Measurements from ENCODE around the gene TMPRSS5.
"Not testable (repeated sequence)": the region's sequence is repeated elsewhere in the genome, so short reads cannot be mapped to it uniquely, and the experiment has no call there.

The TMPRSS5 gene

GRCh38 chr11:113705871-113706655 lies at the start of gene TMPRSS5:
Gene TMPRSS5, minus strand, starts transcription at chr11:113706308. Its CDS starts 84 bp downstream, at chr11:113706224.
- DNase-seq (ENCODE audit: low read depth) = no peak

- DNase-seq (ENCODE audit: low read depth) = no peak
These were observed 46.8 kb upstream of the TMPRSS5 start for GRCh38 chr11:113752932-113753331.

DNA sequence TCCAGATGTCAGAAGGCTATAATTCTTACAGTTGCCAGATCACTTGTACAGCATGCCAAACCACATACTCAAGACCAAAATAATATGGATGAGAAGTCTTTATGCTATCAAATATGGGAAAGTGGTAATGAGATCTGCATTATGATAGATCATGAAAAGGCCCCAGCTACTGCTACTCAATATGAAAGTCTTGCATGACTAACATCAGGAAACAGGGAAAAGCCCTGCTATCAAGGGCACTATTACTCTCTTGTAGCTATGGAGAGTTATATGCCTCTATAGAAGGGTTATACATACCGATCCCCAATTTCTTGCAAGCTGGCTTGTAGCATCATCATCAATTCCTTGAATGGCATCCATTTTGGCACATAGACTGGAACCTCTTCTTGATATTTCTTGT lies 30.2 kb upstream of the TMPRSS5 start:
- no peak for DNase-seq (ENCODE audit: low read depth)

DNA sequence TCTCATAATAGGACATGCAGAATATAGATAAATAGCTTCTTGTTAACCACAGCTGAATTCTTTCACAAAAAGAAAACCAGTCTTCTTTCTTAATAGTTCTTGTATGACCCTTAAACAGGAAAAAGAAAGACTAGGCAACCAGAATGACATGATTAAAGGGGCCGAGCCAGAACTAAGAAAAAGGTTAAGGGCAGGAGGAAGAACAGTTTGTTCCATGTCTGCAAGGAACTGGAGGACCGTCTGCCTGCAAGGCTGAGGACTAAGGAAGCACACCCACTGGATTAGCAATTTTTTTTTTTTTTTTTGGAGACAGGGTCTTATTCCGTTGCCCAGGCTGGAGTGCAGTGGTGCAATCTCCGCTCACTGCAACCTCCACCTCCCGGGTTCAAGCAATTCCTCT lies 26.0 kb upstream of the TMPRSS5 start:
- no peak for DNase-seq (ENCODE audit: low read depth)

- no peak for DNase-seq (ENCODE audit: low read depth)
These were observed 25.0 kb upstream of the TMPRSS5 start for GRCh38 chr11:113730887-113731726.

DNA sequence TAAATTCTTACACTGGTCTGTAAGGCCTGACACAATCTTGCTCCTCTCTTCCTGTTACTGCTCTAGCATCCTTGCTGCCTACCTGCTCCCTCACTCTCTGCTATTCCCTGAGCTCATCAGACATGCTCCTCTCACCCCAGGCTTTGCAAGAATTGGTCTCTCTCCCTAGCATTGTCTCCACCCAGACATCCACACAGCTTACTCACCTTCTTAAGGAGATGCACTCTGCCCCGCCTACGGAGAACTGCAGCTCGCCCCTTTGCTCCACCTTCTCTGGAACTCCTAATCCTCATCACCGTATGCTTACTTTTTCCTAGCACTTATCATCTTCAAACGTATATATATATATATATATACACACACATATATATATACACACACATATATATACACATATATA lies 23.3 kb upstream of the TMPRSS5 start:
- no peak for DNase-seq (ENCODE audit: low read depth)

GRCh38 chr11:113728814-113729213 lies 22.7 kb upstream of the TMPRSS5 start:
- DNase-seq (ENCODE audit: low read depth) = no peak

DNA sequence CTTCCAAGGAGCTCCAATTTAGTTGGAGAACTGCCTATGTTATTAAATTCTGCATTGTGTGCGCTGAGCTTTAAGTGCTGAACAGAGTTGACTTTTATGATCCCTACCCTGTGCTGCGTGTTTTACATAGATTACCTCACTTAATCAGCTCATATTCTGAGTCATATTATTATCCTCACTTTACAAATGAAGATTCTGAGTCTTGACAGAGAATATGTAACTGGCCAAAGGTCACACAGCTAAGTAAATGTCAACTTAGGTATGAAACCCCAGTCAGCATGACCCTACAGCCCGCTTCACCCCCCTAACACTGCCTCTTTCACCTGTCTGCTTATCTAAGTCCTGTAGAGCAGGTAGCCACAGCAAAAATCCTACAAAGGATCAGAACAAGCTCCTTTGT lies 19.8 kb upstream of the TMPRSS5 start:
- no peak for DNase-seq (ENCODE audit: low read depth)

DNA sequence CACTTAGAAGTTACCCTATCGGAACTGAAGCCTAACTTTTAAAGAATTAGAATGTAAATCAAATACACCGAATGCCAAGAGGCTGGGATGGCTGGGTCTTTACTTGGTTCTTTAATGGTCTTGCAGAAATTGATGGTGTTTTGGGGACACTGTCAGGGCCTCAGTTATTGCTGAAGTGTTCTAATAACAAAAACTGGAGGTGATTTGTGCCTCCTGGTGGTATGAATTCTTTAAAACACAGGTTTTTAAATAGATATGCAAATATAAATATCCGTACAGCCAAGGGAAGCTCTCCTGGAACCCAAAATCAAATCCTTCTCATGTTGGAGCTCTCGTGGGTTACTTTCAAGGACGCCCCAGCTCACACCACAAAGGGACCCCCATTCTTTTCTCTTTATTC lies 19.3 kb upstream of the TMPRSS5 start:
- no peak for DNase-seq (ENCODE audit: low read depth)

DNA sequence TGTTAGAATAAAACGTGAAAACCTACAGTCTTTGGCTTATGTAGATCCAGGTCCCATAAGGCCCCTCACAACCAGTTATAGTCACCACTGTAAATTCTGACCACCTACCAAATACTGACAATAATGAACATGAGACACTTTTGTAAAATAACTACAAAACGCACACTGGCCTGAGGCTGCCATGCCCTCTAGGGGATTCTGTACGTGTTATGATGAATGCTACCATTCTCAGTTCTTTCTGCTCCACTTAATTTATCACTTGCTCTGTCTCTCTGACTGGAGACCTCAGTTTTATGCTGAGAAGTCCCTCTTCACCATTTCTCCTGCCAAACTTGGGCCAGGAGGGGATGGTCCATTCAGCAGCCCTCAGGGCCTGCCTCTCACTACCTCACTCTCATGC lies 18.7 kb upstream of the TMPRSS5 start:
- DNase-seq (ENCODE audit: low read depth) = no peak

DNA sequence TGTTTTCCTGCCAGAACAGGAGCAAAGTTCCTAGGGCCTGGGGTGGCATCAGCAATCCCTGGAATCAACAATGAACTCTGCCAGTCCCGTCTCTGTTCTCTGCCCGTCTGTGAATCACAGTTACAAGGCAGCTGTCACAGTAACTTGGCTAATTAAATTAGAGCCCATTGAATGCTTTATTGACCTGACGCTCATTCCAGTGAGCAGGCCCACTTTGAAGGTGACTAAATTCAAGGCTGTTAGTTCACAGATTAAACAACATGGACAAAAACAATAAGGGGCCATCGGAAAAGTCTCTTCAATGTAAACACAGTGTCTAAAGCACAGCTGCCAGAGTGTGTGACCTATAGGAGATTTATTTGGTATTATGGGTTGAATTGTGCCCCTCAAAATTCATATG lies 17.7 kb upstream of the TMPRSS5 start:
- no peak for DNase-seq (ENCODE audit: low read depth)

- no peak for DNase-seq (ENCODE audit: low read depth)
These were observed 16.8 kb upstream of the TMPRSS5 start for GRCh38 chr11:113722934-113723333.

DNA sequence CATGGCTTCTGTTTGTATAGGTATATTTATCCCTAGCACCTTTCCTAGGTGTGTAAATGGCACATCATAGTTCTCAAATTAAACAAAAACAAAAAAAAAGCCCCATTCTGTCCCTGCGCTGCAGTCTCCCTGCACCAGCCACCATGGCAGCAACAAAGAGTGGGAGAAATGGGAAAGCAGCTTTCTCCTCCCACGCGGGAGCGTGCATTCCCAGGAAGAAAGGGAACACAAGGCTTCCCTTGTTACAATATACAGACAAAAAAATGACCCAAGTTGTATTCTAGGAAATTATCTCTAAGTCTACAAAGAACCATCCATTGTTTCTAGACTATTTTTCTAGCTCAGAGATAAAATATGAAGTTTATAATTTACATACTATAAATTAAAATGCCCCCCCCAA lies 16.1 kb upstream of the TMPRSS5 start:
- no peak for DNase-seq (ENCODE audit: low read depth)

- no peak for DNase-seq (ENCODE audit: low read depth)
These were observed 15.5 kb upstream of the TMPRSS5 start for GRCh38 chr11:113721462-113722066.

DNA sequence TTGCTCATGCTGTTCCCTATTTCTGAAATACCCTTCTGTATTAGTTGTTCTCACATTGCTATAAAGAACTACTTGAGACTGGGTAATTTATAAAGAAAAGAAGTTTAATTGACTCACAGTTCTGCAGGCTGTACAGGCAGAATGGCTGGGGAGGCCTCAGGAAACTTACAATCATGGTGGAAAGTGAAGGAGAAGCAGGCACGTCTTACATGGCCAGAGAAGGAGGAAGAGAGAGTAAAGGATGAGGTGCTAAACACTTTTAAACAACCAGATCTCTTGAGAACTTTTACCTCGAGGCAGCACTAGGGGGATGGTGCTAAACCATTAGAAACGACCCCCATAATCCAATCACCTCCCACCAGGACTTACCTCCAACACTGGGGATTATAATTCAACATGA lies 14.4 kb upstream of the TMPRSS5 start:
- not testable (repeated sequence) for DNase-seq (ENCODE audit: low read depth)

- no peak for DNase-seq (ENCODE audit: low read depth)
These were observed 9.9 kb upstream of the TMPRSS5 start for GRCh38 chr11:113715882-113716625.

DNA sequence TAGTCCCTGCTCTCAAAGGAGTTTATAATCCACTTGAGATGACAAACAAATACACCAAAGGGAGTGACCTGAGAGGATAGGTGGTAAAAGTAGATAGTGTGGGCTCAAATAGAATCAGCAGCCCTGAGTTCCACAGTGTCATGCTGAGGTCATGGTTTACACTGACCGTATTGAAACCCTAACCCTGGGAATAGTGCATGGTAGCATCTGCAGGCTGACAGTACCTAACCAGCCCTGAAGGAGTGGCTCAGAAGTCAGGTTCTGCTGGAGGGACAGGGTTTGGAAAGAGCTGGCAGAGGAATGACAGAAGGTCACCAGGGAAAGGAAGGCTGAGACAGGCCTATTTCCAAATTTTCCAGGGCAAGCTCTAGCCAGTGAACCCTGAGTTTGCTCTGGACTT lies 9.2 kb upstream of the TMPRSS5 start:
- DNase-seq (ENCODE audit: low read depth) = no peak

GRCh38 chr11:113710989-113711388 lies 4.9 kb upstream of the TMPRSS5 start:
- DNase-seq (ENCODE audit: low read depth) = no peak

DNA sequence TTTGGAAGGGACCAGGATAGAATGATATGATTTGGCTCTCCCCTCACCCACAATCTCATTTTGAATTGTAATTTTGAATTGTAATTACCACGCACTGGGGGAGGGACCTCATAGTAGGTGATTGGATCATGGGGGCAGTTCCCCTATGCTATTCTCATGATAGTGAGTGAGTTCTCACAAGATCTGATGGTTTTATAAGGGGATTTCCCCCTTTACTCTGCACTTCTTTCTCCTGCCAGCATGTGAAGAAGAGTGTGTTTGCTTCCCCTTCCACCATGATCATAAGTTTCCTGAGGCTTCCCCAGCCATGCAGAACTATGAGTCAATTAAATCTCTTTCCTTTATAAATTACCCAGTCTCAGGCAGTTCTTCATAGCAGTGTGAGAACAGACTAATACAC lies 2.6 kb downstream of the TMPRSS5 start:
- not testable (repeated sequence) for DNase-seq (ENCODE audit: low read depth)

DNA sequence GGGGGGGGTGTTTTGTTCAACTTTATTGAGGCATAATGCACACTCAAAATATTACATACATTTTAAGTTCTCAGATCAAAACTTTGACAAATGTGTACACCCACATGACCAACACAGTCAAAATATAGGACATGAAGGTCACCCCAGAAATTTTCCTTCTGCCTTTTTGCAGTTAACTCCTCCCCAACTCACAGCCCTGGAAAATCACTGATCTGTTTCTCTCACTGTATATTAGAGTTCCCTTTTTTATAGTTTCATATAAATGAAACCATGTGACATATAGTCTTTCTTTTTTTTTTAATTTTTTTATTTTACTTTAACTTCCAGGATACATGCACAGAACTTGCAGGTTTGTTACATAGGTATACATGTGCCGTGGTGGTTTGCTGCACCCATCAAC lies 4.6 kb downstream of the TMPRSS5 start:
- no peak for DNase-seq (ENCODE audit: low read depth)

- DNase-seq (ENCODE audit: low read depth) = no peak
These were observed 7.6 kb downstream of the TMPRSS5 start for GRCh38 chr11:113698515-113698914.

- no peak for DNase-seq (ENCODE audit: low read depth)
These were observed 8.2 kb downstream of the TMPRSS5 start for GRCh38 chr11:113697756-113698407.
